IMR-90 (cell line): Measurements from ENCODE around the gene MGLL.

Experiments
- CEBPB ChIP-seq: IDR thresholded peaks from 2 replicates; pipeline ENCODE4 v1.6.1; 2012; ENCODE audit warnings: low read depth, low read length, improper control_type of control experiment
- CTCF ChIP-seq: conservative IDR thresholded peaks from 2 replicates; pipeline ENCODE4 v1.5.1; 2012; ENCODE audit warnings: mild to moderate bottlenecking, low read depth, low read length, improper control_type of control experiment
- FOS ChIP-seq: fragments of 150-350 bp; IDR thresholded peaks from 2 replicates; pipeline ENCODE4 v1.6.1; 2016; ENCODE audit warnings: low read depth, low read length
- MAFK ChIP-seq: IDR thresholded peaks from 2 replicates; pipeline ENCODE4 v1.6.1; 2012; ENCODE audit warnings: low read depth, low read length, improper control_type of control experiment
- MAZ ChIP-seq: IDR thresholded peaks from 2 replicates; pipeline ENCODE4 v1.6.1; 2012; ENCODE audit warnings: low read depth, mild to moderate bottlenecking, low read length, improper control_type of control experiment, moderate library complexity, borderline replicate concordance
- MXI1 ChIP-seq: IDR thresholded peaks from 2 replicates; pipeline ENCODE4 v1.6.1; 2012; ENCODE audit warnings: low read depth, mild to moderate bottlenecking, low read length, moderate library complexity, borderline replicate concordance
- NFE2L2 ChIP-seq: fragments of 150-350 bp; IDR thresholded peaks from 2 replicates; pipeline ENCODE4 v1.6.1; 2016; ENCODE audit warnings: low read depth, mild to moderate bottlenecking, low read length
- POLR2A ChIP-seq: IDR thresholded peaks from 2 replicates; pipeline ENCODE4 v1.6.1; 2012; ENCODE audit warnings: mild to moderate bottlenecking, low read depth, low read length
- RAD21 ChIP-seq: IDR thresholded peaks from 2 replicates; pipeline ENCODE4 v1.6.1; 2012; ENCODE audit warnings: low read length, improper control_type of control experiment
- RCOR1 ChIP-seq: IDR thresholded peaks from 2 replicates; pipeline ENCODE4 v1.6.1; 2012; ENCODE audit warnings: mild to moderate bottlenecking, low read length, improper control_type of control experiment; ENCODE audit not compliant: insufficient replicate concordance
- RFX5 ChIP-seq: IDR thresholded peaks from 2 replicates; pipeline ENCODE4 v1.8.0; 2012; ENCODE audit warnings: low read depth, mild to moderate bottlenecking, low read length, moderate library complexity
- SMC3 ChIP-seq: fragments of 150-350 bp; IDR thresholded peaks from 2 replicates; pipeline ENCODE4 v1.6.1; 2016; ENCODE audit warnings: low read depth, mild to moderate bottlenecking, antibody characterized with exemption, low read length, moderate library complexity
- USF2 ChIP-seq: fragments of 150-350 bp; IDR thresholded peaks from 2 replicates; pipeline ENCODE4 v1.6.1; 2017; ENCODE audit warnings: mild to moderate bottlenecking, antibody characterized with exemption, low read length, low read depth

GRCh38 chr3:127814325-127814781, 8.0 kb downstream of the MGLL start:
- TF ChIP-seq POLR2A (no peak), CTCF (no peak), RAD21 (no peak), MXI1 (no peak), NFE2L2 (no peak), RCOR1 (no peak), USF2 (no peak), MAZ (no peak), MAFK (no peak), FOS (no peak), RFX5 (no peak), CEBPB (no peak), SMC3 (no peak)
